Fibroblast of the aortic adventitia (primary cell): ENCODE results near the gene SERPINB7. TPM values are rescaled to one million over a fixed set of nuclear protein-coding genes. Genes with fewer than 3 reads are reported as not detected.
A peak's percentile ranks its signal among the peaks of the same experiment; 100 is the strongest.

ENCODE experiments used
- DNase-seq: peaks from one replicate; pipeline ENCODE4 v3.0.0-alpha.2; 2010; ENCODE audit warnings: low read depth
- H3K4me3 ChIP-seq: 2 replicates; pipeline ENCODE4 v1.5.1; 2011; ENCODE audit warnings: low read depth, mild to moderate bottlenecking, control low read depth, low read length, moderate library complexity
- total RNA-seq: library from RNA; depleted of rRNA; stranded (reverse); fragments of >200 nt; gene quantifications from 2 replicates; pipeline ENCODE4 v1.2.3, GENCODE V29; 2012; ENCODE audit warnings: low replicate concordance
- TF ChIP-seq, protein P1 (sequence below): IDR thresholded peaks from 2 replicates; pipeline ENCODE4 v1.5.1; 2011; ENCODE audit warnings: mild to moderate bottlenecking, low read length, control low read depth, inconsistent platforms; ENCODE audit not compliant: insufficient read depth

The SERPINB7 gene
- total RNA-seq, 1 donor, result 0.27 TPM

GRCh38 chr18:63784787-63785452 is 9.7 kb downstream of the SERPINB7 start:
- TF ChIP-seq, protein P1, sequence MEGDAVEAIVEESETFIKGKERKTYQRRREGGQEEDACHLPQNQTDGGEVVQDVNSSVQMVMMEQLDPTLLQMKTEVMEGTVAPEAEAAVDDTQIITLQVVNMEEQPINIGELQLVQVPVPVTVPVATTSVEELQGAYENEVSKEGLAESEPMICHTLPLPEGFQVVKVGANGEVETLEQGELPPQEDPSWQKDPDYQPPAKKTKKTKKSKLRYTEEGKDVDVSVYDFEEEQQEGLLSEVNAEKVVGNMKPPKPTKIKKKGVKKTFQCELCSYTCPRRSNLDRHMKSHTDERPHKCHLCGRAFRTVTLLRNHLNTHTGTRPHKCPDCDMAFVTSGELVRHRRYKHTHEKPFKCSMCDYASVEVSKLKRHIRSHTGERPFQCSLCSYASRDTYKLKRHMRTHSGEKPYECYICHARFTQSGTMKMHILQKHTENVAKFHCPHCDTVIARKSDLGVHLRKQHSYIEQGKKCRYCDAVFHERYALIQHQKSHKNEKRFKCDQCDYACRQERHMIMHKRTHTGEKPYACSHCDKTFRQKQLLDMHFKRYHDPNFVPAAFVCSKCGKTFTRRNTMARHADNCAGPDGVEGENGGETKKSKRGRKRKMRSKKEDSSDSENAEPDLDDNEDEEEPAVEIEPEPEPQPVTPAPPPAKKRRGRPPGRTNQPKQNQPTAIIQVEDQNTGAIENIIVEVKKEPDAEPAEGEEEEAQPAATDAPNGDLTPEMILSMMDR, result no peak
- no peak overlapping the region for H3K4me3 ChIP-seq
- no peak for DNase-seq

DNA sequence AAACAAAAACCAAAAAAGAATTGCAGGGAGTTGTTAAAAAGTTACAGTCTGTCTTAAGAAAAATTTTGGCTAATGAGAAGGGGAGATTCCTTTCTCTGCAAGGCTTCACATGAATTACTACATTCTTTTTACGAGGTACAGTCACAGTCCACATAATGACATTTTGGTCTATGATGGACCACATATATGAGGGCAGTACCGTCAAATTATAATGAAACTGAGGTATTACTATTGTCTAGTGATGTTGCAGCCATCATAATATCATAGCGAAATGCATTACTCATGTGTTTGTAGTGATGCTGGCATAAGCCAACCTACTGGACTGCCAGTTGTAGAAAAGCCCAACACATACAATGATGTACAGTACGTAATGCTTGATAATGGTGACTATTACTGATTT is 12.5 kb downstream of the SERPINB7 start:
- DNase-seq, result no peak
- H3K4me3 ChIP-seq, result no peak overlapping the region
- TF ChIP-seq, protein P1, result no peak

DNA sequence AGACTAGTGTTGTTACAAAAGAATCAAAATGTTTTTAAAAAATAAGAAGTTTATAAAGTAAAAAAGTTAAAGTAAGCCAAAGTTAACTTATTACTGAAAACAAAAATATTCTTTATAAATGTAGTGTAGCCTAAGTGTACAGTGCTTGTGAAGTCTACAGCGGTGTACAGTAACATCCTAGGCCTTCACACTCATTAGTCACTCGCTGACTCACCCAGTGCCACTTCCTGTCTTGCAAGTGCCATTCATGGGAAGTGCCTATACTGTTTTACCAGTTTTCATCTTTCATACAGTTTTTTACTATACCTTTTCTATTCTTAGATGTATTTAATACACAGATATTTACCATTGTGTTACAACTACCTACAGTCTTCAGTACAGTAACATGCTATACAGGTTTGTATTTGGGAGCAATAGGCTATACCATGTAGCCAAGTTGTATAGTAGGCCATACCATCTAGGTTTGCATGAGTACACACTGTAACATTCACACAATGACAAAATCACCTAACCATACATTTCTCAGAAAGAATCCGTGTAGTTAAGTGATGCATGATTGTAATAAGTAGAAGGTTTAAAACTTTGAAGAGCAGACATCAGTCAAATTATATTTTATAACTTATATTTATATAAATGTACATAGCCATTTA is 13.4 kb downstream of the SERPINB7 start:
- TF ChIP-seq, protein P1, result no peak
- H3K4me3 ChIP-seq, result no peak overlapping the region
- peak; percentile 70 for DNase-seq

DNA sequence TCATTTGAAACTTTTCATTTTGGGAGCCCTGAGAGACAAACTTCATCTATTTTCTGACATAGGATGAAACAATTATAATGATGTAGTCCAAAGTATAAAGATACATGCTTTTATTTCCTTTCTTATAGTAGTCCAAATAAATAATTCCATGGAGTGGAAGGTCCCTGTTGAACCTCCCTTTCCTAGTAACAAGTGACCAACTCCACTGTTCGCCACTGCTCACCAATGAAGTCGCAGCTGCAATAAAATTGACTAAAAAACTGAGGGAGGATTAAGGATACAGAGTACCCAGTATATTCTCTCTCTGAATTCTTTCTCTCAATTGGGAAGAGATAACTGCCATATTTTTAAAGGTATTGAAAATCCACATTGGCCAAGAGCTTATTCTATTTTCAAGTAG is 14.1 kb downstream of the SERPINB7 start:
- TF ChIP-seq, protein P1, result no peak
- no peak for DNase-seq
- no peak overlapping the region for H3K4me3 ChIP-seq

- TF ChIP-seq, protein P1, result no peak
- DNase-seq, result no peak
- no peak overlapping the region for H3K4me3 ChIP-seq
These were observed 20.4 kb downstream of the SERPINB7 start for GRCh38 chr18:63795606-63796005.

- no peak for DNase-seq
- TF ChIP-seq, protein P1, result no peak
- H3K4me3 ChIP-seq, result no peak overlapping the region
These were observed 24.0 kb downstream of the SERPINB7 start for GRCh38 chr18:63799189-63799588.
